Right renal pelvis (tissue), 4 donors: Measurements from ENCODE around the gene KRI1. TPM values are rescaled to one million over a fixed set of nuclear protein-coding genes. Genes with fewer than 3 reads are reported as not detected.
"Not testable (repeated sequence)": the region's sequence is repeated elsewhere in the genome, so short reads cannot be mapped to it uniquely, and the experiment has no call there.

ENCODE experiments used
- DNase-seq, 4 donors: peaks; one replicate each; pipeline ENCODE4 v3.0.0-alpha.2; 2013; ENCODE audit warnings: low read depth in 4 of 4, low spot score in 3 of 4, missing footprints in 1 of 4
- polyA plus RNA-seq, 4 donors: library from polyadenylated mRNA; unstranded; fragments of 120-200 nt; gene quantifications; one replicate each; pipeline ENCODE4 v1.2.1, GENCODE V29; 2013; ENCODE audit not compliant: insufficient read length in 4 of 4

Gene KRI1
- polyA plus RNA-seq, 4 donors: 30.9 to 35.5 (median 32.4) TPM

DNA sequence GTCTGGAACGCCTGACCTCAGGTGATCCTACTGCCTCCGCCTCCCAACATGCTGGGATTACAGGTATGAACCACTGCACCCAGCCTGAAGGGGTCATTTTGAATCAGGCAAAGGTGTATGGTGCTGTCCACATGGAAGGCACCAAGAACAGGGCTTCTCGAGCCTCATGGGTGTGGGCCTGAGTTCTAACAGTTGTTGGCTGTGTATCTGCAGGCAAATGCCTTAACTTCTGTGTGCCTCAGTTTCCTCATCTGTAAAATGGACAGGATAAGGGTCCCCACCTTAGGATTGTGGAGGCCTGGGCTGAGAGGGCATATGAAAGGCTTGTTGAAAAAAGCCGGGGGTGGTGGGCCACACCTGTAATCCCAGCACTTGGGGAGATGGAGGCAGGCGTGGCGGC lies 12.1 kb upstream of the KRI1 start:
- no peak for DNase-seq

DNA sequence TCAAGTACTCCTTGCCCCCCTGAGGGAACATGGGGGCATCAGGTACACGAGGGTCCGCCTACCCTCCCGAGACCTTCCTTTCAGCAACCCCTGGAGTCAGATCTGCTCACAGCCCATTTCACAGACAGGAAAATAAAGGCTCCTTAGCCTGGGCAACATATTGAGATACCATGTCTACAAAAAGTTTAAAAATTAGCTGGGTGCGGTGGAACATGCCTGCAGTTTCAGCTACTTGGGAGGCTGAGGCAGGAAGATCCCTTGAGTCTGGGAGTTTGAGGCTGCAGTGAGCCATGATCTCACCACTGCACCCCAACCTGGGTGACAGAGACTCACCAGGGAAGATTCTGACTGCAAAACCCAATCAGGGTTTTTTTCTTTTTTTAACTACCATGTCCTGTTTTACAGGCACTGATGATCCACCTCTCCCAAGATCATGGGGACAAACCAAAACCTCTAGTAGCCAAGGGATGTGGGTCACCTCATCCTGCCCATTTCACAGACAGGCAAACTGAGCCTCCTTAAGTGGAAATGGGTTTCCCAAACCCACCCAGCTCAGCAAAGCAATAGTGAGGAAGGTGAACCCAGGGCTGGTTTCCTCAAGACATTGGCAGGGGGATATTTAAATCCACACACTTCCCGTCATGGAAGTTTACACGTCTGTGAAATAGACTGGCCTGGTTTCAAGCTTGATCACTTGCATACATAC lies 9.4 kb upstream of the KRI1 start:
- no peak for DNase-seq

DNA sequence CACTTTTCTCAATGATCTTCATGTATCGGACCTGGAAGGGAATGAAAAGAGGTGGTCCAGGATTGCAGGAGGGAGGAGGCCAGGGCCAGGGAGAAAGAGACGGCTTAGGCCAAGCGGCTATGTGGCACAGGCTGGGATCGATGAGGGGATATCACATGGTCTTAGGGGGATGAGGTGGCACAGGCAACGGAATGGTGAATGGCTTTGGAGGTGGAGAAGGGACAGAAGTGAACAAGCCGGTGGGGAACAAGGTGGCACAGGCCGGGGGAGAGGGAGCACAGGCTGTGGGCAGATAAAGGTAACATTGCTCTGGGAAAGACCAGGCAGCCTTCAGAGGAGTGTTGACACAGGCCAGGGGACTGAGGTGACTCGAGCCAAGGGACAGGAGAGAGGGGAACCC lies 8.7 kb upstream of the KRI1 start:
- no peak for DNase-seq

- DNase-seq: not testable (repeated sequence)
These were observed 8.0 kb upstream of the KRI1 start for GRCh38 chr19:10573793-10574192.

- DNase-seq: peak; percentile 97 to 99 (median 98)
These were observed 3.2 kb upstream of the KRI1 start, which contains the start of gene CDKN2D for GRCh38 chr19:10568826-10569651. CDKN2D (minus strand) TSS chr19:10568979; CDS start chr19:10568653, 326 bp downstream.

DNA sequence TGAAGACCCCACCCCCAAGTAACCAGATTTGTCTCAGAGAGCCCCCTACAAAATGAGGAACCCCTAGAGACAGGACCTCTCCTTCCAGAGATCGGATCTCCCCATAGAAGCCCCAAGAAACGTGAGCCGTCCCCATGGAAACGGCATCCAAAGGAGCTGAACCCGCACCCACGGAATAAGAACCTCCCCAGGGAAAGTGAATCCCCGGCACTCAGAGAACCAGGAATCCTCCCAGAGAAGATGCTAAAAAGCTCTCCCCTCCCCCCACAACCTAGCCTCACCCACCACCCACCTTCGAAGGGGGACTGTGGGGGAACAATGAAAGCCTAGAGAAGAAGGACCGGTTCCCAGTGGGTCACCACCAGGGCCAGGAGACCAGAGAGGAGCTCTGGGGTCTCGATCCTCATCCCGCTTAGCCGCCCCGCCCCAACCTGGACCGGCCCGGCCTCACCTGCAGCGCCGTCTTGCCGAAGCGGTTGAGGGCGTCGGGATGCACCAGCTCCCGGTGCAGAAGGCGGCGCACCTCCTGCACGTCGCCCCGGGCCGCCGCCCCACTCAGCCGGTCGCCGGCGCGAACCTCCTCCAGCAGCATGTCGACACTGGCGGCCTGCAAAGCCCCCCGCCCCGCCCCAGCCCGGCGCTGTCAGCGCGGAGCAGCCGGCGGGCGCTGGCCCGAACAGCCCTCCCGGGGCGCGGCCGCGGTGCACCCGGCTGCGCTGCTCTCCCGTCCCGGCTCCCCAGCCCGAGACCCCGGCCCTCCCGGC lies 2.4 kb upstream of the KRI1 start:
- no peak for DNase-seq

DNA sequence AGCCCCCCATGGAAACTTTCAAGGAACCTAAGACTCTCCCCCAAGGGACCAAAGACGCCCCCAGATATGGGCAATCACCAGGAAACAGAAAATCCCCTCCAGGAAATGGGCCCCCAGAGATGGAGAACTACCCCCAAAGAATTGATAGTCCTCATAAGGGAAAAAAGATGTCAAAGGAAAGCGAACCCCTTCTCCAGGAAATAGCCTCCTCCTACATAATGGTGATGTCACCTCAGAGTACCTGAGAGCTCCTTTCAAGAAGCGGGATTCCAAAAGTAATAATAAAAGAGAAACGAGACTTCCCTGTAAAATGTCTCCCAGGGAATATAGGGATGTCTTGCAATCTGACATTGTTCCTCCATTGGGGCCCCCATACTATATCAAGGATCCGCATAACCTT lies 1.8 kb upstream of the KRI1 start:
- DNase-seq: no peak

DNA sequence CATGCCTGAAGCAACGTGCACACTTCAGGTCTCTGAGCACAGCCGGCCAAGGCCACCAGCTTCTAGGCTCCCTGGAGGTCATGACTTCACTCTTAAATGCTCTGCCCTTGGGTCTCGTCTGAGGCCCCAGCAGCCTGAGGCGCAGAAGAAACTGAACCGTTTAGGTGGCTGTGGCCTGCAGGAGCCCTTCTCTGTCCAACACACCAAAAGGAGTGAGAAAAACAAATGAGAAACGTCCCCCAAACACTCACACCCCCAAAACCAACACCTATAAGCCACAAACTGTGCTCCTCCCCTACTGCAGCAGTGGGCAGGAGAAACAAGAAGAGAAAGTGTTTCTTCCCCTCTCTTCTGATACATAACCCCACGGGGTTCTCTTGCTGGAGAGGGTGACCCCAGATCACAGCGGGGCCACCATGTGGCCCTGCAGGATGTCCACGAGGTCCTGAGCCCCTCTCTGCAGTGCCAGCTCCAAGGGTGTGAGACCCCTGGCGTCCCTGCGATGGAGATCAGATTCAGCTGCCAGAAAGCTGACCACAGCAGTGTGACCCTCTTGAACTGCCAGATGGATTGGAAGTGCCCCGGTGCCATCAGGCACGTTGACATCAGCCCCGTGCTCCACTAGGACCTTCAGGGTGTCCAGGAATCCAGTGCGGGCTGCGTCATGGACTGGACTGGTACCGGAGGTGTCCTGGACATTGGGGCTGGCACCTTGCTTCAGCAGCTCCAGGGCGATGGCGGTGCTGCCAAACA lies 1.0 kb upstream of the KRI1 start:
- no peak for DNase-seq

- no peak for DNase-seq
These were observed 523 bp upstream of the KRI1 start for GRCh38 chr19:10566408-10566657.

DNA sequence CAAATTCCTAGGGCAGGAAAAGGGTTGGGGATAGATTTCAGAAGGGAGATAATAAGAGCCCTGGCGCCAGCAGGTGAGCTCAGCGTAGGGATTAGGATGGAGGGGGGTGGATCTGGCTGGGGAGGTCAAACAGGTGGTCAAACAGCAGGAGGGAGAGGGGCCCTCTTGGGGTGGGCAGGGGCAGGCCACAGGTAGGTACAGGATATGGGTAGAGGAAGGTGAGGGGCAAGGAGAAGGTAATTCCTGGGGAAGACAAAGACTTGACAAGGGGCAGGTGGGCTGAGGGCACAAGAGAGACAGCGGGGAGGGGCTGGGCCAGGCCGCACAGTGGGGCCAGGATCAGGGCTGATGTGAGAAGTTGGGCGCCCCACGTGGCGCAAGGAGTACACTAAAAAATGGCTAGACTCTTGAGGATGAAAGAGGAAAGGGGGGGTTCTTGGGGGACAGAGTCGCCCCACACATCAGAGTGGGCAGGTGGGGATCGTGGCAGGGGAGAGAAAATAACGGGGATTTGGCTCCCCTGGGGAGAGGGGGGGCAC lies 713 bp downstream of the KRI1 start:
- DNase-seq: no peak

- DNase-seq: no peak
These were observed 3.2 kb downstream of the KRI1 start for GRCh38 chr19:10562609-10563008.

- DNase-seq: no peak
These were observed 5.7 kb downstream of the KRI1 start for GRCh38 chr19:10560154-10560553.

GRCh38 chr19:10557603-10558197 lies 8.1 kb downstream of the KRI1 start:
- no peak for DNase-seq

DNA sequence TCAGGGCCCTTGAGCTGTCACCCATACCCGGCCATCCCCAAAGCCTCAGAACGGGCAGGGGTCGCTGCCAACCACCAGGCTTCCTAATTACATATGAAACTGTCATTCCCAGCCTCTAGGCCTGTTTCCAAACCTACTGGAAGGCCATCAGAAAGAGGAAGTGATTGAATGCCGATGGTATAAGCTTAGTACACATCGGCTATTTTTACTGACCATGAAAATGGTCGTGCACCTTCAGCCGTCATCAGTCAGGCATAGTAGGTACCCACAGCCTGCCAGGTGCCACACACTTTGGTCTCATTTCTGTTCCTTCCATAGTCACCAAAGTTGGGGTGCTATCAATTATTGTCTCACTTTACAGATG lies 10.2 kb downstream of the KRI1 start:
- DNase-seq: no peak

DNA sequence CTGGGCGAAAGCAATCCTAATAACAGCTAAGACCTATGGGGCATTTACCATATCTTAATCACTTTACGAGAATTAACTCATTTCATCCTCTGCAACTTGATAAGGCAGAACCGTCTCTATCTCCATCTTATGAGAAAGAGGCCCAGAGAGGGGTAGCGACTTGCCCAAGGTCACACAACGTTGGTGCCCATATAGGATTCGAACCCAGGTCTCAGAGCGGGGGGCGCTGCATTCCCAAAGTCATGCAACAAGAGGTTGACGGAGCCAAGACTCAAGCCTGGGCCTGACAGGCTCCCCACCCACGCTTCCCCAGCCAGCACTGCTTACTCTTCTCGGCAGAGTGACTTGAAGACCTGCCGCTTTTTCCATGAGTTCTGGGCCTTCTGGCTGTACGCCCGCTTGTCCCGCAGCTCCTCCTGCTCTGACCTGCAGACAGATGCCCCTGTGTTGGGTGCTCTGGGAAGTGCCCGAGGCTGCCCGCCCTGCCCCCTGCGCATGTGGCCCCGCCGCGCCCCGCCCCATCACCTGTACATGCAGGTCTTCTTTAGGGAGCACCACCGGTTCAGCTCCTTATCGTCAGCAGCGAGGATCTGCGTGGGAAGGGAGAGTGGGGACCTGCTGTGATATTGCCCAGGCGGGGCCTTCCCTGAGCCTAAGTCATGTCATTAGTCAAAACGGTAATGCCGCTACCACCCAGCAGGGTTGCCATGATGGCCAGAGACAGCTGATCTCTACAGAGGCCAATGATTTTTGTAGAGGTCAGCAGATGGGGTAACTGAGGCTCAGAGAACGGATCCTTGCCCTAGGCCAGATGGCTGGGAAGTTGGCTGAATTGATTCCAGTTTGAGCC lies 10.8 kb downstream of the KRI1 start:
- DNase-seq: no peak

- DNase-seq: no peak
These were observed 11.8 kb downstream of the KRI1 start for GRCh38 chr19:10553943-10554381.

- no peak for DNase-seq
These were observed 12.6 kb downstream of the KRI1 start for GRCh38 chr19:10553087-10553667.

DNA sequence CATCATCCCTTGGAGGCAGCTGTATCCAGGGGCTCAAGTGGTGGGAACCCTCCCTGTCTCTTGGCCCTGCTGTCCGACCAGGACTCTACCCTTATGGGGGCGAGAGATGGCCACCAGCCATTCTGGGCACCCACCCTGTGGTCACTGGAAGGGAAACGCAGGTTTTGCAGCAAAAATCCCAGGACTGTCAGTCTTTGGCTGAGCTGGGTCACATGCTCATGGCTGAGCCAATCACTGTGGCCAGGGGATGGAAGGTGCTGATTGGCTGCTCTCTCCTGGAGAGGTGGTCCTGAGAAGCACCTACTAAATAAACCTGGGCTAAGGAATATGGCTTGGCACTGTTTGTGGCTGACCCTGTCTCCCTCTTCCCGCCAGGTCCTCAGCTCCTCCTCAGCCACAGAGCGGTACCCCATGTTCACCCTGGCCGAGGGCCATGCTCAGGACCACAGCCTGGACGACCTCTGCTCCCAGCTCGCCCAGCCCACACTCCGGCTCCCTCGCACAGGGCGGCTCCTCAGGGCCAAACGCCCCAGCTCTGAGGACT lies 13.2 kb downstream of the KRI1 start:
- no peak for DNase-seq
